Measurements from ENCODE around the gene GABBR2.
"Not testable (repeated sequence)": the region's sequence is repeated elsewhere in the genome, so short reads cannot be mapped to it uniquely, and the experiment has no call there.

Gene GABBR2

GRCh38 chr9:98660541-98660940, 48.2 kb downstream of the GABBR2 start:
- TF ChIP-seq CTCF (IDR thresholded peaks at IDR 0.05; ENCODE audit: low read depth, low read length), result no peak
- H3K4me3 ChIP-seq (ENCODE audit: low read depth, low read length), result no peak overlapping the region

DNA sequence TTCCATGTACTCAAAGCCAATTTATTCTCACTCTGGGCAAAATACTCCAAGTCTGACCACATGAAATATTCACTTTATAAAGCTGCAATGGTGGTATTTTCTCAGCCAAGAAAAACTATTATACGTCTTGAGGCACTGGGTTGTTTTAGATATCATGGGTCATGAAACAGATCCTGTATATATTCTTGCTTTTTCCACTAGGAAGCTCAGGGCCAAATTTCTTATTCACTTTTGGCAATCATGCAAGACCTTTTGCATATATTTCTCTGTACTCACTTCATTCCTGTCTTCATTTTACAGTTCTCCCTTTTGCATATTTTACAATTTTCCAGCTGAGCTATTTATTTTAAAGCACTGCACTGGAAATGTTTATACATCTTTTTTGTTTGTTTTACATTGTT, 49.8 kb downstream of the GABBR2 start:
- no peak for TF ChIP-seq CTCF (IDR thresholded peaks at IDR 0.05; ENCODE audit: low read depth, low read length)
- H3K4me3 ChIP-seq (ENCODE audit: low read depth, low read length), result no peak overlapping the region

GRCh38 chr9:98657897-98658296, 50.8 kb downstream of the GABBR2 start:
- no peak for TF ChIP-seq CTCF (IDR thresholded peaks at IDR 0.05; ENCODE audit: low read depth, low read length)
- no peak overlapping the region for H3K4me3 ChIP-seq (ENCODE audit: low read depth, low read length)

DNA sequence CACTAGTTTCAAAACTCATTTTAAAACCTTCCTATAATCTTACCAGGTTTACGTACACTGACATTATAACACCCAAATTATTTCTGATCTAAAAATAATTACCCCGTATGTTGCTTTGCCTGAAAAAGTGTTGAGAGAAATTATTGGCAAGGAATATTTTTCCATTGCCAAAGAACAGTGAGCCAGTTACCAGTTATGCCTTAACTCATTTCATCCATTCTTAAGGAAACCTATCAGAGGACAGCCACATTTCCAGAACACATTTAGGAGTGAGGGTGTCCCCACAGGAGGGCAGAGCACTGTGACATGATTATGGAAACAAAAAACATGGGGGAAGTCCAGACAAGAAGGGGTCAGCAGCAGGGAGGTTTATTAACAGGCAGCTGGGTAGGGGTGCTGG, 52.2 kb downstream of the GABBR2 start:
- H3K4me3 ChIP-seq (ENCODE audit: low read depth, low read length), result no peak overlapping the region
- TF ChIP-seq CTCF (IDR thresholded peaks at IDR 0.05; ENCODE audit: low read depth, low read length), result no peak

GRCh38 chr9:98655428-98655827, 53.3 kb downstream of the GABBR2 start:
- H3K4me3 ChIP-seq (ENCODE audit: low read depth, low read length), result not testable (repeated sequence)

DNA sequence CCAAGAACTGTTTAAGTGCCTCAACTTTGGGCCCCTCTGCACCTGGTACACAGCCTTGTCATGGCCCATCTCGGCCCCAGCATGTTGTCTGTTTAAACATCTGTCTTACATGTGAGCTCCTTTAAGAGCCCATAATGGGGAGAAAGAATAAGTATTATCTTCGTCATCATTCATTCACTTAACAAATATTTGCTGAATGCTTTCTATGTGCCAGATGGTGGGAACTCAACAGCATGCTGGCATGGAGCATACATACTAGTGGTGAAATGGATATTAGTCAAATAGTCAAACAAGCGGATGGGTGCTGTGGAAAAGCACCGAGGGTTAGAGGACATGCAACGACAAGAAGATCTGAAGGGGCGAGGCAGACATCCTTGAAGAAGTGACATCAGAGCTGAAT, 54.5 kb downstream of the GABBR2 start:
- no peak for TF ChIP-seq CTCF (IDR thresholded peaks at IDR 0.05; ENCODE audit: low read depth, low read length)

DNA sequence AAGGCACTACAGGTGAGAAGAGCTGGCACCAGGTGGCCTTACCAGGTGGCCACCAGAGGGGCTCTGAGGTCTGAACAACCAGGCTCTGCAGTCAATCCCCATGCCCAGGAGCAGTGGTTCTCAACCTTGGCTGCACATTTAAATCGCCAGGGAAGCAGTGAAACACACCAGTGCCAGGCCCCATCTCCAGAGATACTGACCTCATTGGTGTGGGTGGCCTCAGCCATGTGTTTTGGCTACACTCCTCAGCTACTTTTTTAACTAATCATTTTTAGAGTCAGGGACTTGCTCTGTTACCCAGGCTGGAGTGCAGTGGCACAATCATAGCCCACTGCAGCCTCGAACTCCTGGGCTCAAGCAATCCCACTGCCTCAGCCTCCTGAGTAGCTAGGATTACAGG, 56.0 kb downstream of the GABBR2 start:
- no peak for TF ChIP-seq CTCF (IDR thresholded peaks at IDR 0.05; ENCODE audit: low read depth, low read length)
- no peak overlapping the region for H3K4me3 ChIP-seq (ENCODE audit: low read depth, low read length)

More for the DNA sequence above, 54.5 kb downstream of the GABBR2 start:
- H3K4me3 ChIP-seq (ENCODE audit: low read depth, low read length), result no peak overlapping the region

GRCh38 chr9:98652302-98652701, 56.4 kb downstream of the GABBR2 start:
- TF ChIP-seq CTCF (IDR thresholded peaks at IDR 0.05; ENCODE audit: low read depth, low read length), result no peak
- no peak overlapping the region for H3K4me3 ChIP-seq (ENCODE audit: low read depth, low read length)
